GM20000 (cell line): ENCODE measurements around the gene EPB41L1.

Experiments used
- DNase-seq: peaks from one replicate; pipeline ENCODE4 v3.0.0; 2012; ENCODE audit warnings: low spot score
- CTCF ChIP-seq: IDR thresholded peaks from 2 replicates; pipeline ENCODE4 v1.5.1; 2012; ENCODE audit warnings: mild to moderate bottlenecking, control low read depth; ENCODE audit errors: extremely low read depth, missing control alignments

Gene EPB41L1

GRCh38 chr20:36206641-36207040, 52.1 kb downstream of the EPB41L1 start:
- no peak for DNase-seq
- TF ChIP-seq CTCF = no peak

- no peak for DNase-seq
- no peak for TF ChIP-seq CTCF
Observed at GRCh38 chr20:36207602-36208001, 53.1 kb downstream of the EPB41L1 start.

GRCh38 chr20:36208257-36208656, 53.7 kb downstream of the EPB41L1 start:
- no peak for DNase-seq
- no peak for TF ChIP-seq CTCF

- no peak for TF ChIP-seq CTCF
- DNase-seq = no peak
Observed at GRCh38 chr20:36210436-36211021, 56.0 kb downstream of the EPB41L1 start.

GRCh38 chr20:36213362-36213761, 58.8 kb downstream of the EPB41L1 start:
- TF ChIP-seq CTCF = no peak
- no peak for DNase-seq

GRCh38 chr20:36214684-36215256, 60.2 kb downstream of the EPB41L1 start:
- TF ChIP-seq CTCF = peak; percentile 65
- DNase-seq = peak; percentile 63

GRCh38 chr20:36215778-36216177, 61.2 kb downstream of the EPB41L1 start:
- DNase-seq = no peak
- TF ChIP-seq CTCF = no peak
